Vagina (tissue), 2 donors: Measurements from ENCODE around the gene SPEG.

Experiments
- POLR2A ChIP-seq, 2 donors: fragments of 450-650 bp; IDR thresholded peaks; one replicate each; pipeline ENCODE4 v1.6.1; 2017; ENCODE audit warnings: antibody characterized with exemption in 2 of 2, mild to moderate bottlenecking in 2 of 2, moderate library complexity in 2 of 2
- POLR2AphosphoS5 ChIP-seq, 2 donors: sonication (generic); formaldehyde crosslinking; IDR thresholded peaks; one replicate each; pipeline ENCODE4 v1.9.0; 2017; ENCODE audit warnings: antibody characterized with exemption in 2 of 2, mild to moderate bottlenecking in 2 of 2, low read depth in 1 of 2; ENCODE audit not compliant: insufficient read depth in 1 of 2
- TF ChIP-seq, protein P1 (sequence below), 3 experiments: fragments of 450-650 bp in 2 of 3; fragments of 200-600 bp in 1 of 3; sonication (generic) in 1 of 3; IDR thresholded peaks; one replicate each; pipeline ENCODE4 v1.5.1; 2017 to 2019; ENCODE audit warnings: antibody characterized with exemption in 3 of 3, mild to moderate bottlenecking in 2 of 3, moderate library complexity in 2 of 3

DNA sequence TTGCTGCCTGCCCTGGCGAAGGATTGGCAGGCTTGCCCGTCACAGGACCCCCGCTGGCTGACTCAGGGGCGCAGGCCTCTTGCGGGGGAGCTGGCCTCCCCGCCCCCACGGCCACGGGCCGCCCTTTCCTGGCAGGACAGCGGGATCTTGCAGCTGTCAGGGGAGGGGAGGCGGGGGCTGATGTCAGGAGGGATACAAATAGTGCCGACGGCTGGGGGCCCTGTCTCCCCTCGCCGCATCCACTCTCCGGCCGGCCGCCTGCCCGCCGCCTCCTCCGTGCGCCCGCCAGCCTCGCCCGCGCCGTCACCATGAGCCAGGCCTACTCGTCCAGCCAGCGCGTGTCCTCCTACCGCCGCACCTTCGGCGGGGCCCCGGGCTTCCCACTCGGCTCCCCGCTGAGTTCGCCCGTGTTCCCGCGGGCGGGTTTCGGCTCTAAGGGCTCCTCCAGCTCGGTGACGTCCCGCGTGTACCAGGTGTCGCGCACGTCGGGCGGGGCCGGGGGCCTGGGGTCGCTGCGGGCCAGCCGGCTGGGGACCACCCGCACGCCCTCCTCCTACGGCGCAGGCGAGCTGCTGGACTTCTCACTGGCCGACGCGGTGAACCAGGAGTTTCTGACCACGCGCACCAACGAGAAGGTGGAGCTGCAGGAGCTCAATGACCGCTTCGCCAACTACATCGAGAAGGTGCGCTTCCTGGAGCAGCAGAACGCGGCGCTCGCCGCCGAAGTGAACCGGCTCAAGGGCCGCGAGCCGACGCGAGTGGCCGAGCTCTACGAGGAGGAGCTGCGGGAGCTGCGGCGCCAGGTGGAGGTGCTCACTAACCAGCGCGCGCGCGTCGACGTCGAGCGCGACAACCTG, 16.3 kb upstream of the SPEG start, which contains the start of gene DES:
- TF ChIP-seq, protein P1, sequence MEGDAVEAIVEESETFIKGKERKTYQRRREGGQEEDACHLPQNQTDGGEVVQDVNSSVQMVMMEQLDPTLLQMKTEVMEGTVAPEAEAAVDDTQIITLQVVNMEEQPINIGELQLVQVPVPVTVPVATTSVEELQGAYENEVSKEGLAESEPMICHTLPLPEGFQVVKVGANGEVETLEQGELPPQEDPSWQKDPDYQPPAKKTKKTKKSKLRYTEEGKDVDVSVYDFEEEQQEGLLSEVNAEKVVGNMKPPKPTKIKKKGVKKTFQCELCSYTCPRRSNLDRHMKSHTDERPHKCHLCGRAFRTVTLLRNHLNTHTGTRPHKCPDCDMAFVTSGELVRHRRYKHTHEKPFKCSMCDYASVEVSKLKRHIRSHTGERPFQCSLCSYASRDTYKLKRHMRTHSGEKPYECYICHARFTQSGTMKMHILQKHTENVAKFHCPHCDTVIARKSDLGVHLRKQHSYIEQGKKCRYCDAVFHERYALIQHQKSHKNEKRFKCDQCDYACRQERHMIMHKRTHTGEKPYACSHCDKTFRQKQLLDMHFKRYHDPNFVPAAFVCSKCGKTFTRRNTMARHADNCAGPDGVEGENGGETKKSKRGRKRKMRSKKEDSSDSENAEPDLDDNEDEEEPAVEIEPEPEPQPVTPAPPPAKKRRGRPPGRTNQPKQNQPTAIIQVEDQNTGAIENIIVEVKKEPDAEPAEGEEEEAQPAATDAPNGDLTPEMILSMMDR (IDR thresholded peaks at IDR 0.05): no peak
- peak in 1 of 2 donors; percentile 12 for TF ChIP-seq POLR2A (IDR thresholded peaks at IDR 0.05)
- peak in 1 of 2 donors; percentile 56 for TF ChIP-seq POLR2AphosphoS5 (IDR thresholded peaks at IDR 0.05; ENCODE audit: insufficient read depth in 1 of 2, low read depth in 1 of 2)
